Activated naive CD8-positive, alpha-beta T cell treated with anti-CD3 and anti-CD28 coated beads, Interleukin-2, amount 10 ng/mL, durations not matched to agents 7 days and 5 days (primary cell): Measurements from ENCODE around the gene KDM8. TPM values are rescaled to one million over a fixed set of nuclear protein-coding genes. Genes with fewer than 3 reads are reported as not detected.
A peak's percentile ranks its signal among the peaks of the same experiment; 100 is the strongest.

ENCODE experiments used
- ATAC-seq: fragments of 150-1000 bp; cut with Tn5 transposase; one replicate; pipeline ENCODE4 v1.10.0; 2021; ENCODE audit warnings: low read depth, moderate library complexity
- POLR2A ChIA-PET: fragments of 350-600 bp; sonication (Branson Sonifier 250); formaldehyde crosslinking; loops from one replicate; lab custom pipeline; 2021; ENCODE audit warnings: antibody characterized with exemption; lab: Charles Lee
- DNase-seq: peaks from one replicate; pipeline ENCODE4 v3.0.0; 2021
- H3K27ac Mint-ChIP-seq: one replicate; pipeline ENCODE4 v1.8.0; 2022; ENCODE audit warnings: mild to moderate bottlenecking, mixed read lengths
- H3K27me3 Mint-ChIP-seq: one replicate; pipeline ENCODE4 v1.8.0; 2022; ENCODE audit warnings: mild to moderate bottlenecking, moderate library complexity, mixed read lengths
- H3K36me3 Mint-ChIP-seq: one replicate; pipeline ENCODE4 v1.8.0; 2021; ENCODE audit warnings: mild to moderate bottlenecking, mixed read lengths
- H3K4me1 Mint-ChIP-seq: one replicate; pipeline ENCODE4 v1.8.0; 2021; ENCODE audit warnings: mixed read lengths
- H3K4me3 Mint-ChIP-seq: one replicate; pipeline ENCODE4 v1.8.0; 2022; ENCODE audit warnings: mild to moderate bottlenecking, moderate library complexity, mixed read lengths
- H3K9me3 Mint-ChIP-seq: one replicate; pipeline ENCODE4 v1.8.0; 2021; ENCODE audit warnings: mixed read lengths
- total RNA-seq, 2 experiments: library from RNA; stranded (reverse); gene quantifications; one replicate each; pipeline ENCODE4 v1.2.3, GENCODE V29; 2021

KDM8 gene
- total RNA-seq, 2 experiments from 2014 or later, result 20.1 to 21.8 TPM

DNA sequence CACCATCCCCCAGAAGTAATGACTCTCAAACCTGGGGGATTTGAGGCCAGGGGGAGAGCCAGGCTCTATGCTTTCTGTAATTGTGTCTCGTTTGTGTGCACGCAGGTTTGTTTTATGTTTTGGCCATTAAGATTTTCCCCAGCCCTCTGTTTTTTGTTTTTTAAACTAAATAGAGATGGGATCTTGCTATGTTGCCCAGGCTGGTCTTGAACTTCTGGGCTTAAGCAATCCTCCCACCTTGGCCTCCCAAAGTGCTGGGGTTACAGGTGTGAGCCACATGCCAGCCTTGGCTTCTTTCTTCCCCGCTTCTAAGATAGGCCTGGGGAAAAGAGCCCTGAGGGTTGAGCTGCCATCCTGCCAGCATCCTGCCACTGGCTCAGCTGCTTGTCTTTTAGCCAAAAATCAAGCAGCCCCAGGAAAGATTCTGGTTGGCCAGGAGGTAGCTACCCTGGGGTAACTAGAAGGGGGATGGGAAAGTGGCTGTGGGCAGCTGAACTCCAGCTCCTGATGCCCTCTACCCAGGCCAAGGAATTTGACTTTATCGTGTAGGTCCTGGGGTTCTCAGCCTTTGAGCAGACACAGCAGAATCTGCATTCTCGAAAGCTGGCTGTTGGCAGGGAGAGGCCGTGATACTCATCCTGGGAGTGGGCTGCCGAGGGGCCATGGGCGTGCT, 18.4 kb downstream of the KDM8 start:
- H3K4me1 Mint-ChIP-seq, result peaks cover 8% of the 10 kb centered on the region
- no peaks in the 10 kb centered on the region for H3K27me3 Mint-ChIP-seq
- H3K4me3 Mint-ChIP-seq, result no peak overlapping the region
- peaks cover 9% of the 10 kb centered on the region for H3K36me3 Mint-ChIP-seq
- POLR2A ChIA-PET, result interaction anchor here (1.3 to 1.9 kb wide), 2 partner anchors 7 to 18 kb away, joined by 3 to 5 read pairs; partner anchors contain the start of gene KDM8
- no peaks in the 10 kb centered on the region for H3K9me3 Mint-ChIP-seq
- DNase-seq, result no peak
- no peak overlapping the region for H3K27ac Mint-ChIP-seq
- no peak for ATAC-seq

- Mint-ChIP-seq H3K36me3 (peaks cover 9% of the 10 kb centered on the region), H3K4me1 (peaks cover 10% of the 10 kb centered on the region), H3K27ac (no peak overlapping the region)
These were observed 19.2 kb downstream of the KDM8 start for GRCh38 chr16:27222249-27223225.

DNA sequence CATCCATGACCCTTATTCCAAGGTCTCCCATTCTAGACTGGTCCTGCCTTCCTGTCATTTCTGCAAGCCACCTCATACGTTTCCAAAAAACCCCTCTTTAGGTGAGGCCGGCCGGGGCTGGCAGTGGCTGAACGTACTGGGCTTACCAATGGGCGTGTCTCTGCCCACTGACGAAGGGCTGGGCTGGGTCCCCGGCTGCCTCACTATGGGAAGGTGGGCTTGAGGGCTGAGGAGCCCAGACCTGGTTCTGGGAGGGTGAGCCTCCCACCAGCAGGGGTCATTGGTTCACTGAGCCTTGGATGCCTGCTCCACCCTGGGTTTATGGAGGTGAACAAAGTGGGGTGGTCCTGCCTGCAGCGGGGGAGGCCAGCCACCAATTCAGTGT, 19.9 kb downstream of the KDM8 start:
- H3K4me3 Mint-ChIP-seq, result no peak overlapping the region
- no peak overlapping the region for H3K27ac Mint-ChIP-seq
- POLR2A ChIA-PET, result interaction anchor here (1.3 kb wide), 1 partner anchor 9 kb away, joined by 3 read pairs; no protein-coding TSS in a partner anchor
- DNase-seq (no peak), ATAC-seq (no peak)
- peaks cover 10% of the 10 kb centered on the region for H3K4me1 Mint-ChIP-seq
- H3K36me3 Mint-ChIP-seq, result peaks cover 9% of the 10 kb centered on the region
- no peaks in the 10 kb centered on the region for H3K9me3 Mint-ChIP-seq
- no peaks in the 10 kb centered on the region for H3K27me3 Mint-ChIP-seq

More at GRCh38 chr16:27222249-27223225, 19.2 kb downstream of the KDM8 start:
- DNase-seq (no peak), ATAC-seq (no peak)
- POLR2A ChIA-PET, result interaction anchor here (1.3 kb wide), 1 partner anchor 8 kb away, joined by 3 read pairs; no protein-coding TSS in a partner anchor
- Mint-ChIP-seq H3K27me3 (no peaks in the 10 kb centered on the region), H3K4me3 (no peak overlapping the region), H3K9me3 (no peaks in the 10 kb centered on the region)

DNA sequence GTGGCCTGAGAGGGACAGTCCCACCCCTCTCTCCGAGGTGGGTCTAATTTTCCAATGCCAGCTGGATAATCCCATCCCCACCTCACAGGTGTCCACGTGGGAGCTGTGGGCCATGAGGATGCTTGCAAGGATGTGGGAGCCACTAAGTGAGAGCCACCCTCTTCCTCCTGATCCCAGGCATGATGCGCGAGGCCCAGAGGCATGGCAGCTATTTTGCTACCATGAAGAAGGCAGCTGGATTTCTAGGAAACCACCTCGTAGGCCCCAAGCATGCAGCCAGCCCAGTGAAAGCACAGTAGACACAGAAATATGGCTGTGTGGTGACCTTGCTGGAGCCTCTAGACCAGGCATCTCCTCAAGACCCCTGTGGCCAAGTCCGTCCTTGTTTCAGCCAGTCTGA, 20.4 kb downstream of the KDM8 start:
- POLR2A ChIA-PET, result interaction anchor here (0.9 to 1.4 kb wide), 2 partner anchors 12 to 20 kb away, joined by 3 to 5 read pairs; partner anchors contain the start of gene KDM8
- ATAC-seq, result no peak
- Mint-ChIP-seq H3K4me3 (no peak overlapping the region), H3K27me3 (no peaks in the 10 kb centered on the region), H3K27ac (peak overlapping the region; percentile 75), H3K4me1 (peaks cover 10% of the 10 kb centered on the region), H3K36me3 (peaks cover 9% of the 10 kb centered on the region), H3K9me3 (no peaks in the 10 kb centered on the region)
- DNase-seq, result no peak

DNA sequence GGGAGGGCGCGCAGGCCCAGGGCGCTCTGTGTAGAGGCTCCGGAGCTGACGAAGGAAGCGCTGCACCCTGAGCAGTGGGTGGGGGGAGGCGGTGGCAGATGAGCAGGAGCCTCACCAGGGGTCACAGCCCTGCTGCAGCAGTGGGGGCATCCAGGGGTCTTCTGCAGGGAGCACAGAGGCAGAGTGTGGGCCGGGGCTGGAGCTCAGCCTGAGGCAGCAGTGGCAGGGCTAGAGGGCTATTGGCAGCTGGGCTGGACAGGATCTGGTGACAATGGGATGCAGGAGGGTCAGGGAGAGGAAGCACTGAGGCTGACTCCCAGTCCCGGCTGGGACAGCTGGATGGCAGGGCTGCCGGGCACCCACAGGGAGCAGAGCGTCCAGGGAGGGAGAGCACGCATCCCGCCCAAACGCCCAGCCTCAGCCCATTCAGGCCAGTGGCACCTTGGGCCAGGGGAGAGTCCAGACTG, 21.0 kb downstream of the KDM8 start:
- Mint-ChIP-seq H3K9me3 (no peaks in the 10 kb centered on the region), H3K4me1 (peaks cover 15% of the 10 kb centered on the region), H3K27ac (peak overlapping the region; percentile 75), H3K27me3 (no peaks in the 10 kb centered on the region), H3K36me3 (peaks cover 15% of the 10 kb centered on the region), H3K4me3 (no peak overlapping the region)
- ATAC-seq, result no peak
- DNase-seq, result no peak
- POLR2A ChIA-PET, result interaction anchor here (0.9 to 1.4 kb wide), 3 partner anchors 11 to 45 kb away, joined by 3 to 8 read pairs (median 5); partner anchors contain the start of gene KDM8

DNA sequence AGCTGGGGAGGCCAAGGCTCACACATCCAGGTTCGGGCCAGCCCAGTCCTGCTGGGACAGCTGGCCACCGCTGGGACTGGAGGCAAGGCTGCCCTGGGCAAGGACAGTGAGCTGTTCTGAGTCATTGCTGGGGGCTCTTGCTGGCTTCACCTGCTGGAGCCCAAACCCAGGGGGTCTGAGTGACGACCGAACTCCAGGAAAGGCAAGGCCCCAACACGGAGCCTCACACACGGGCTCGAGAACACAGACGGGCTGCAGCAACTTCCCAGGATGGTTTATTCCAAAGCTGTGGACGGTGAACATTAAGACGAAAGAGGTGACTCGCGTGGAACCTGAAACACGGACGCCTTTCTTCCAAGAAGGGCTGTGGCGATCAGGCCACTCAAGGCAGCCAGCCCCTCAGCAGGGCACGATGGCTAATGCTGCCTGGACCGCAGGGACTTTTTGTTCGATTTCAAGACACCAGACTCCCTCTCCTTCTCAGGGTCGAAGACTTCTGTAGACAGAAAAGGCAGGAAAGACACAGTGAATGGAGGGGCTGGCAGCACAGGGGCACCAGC, 21.5 kb downstream of the KDM8 start:
- POLR2A ChIA-PET, result interaction anchor here (1.1 to 1.4 kb wide), 3 partner anchors 21 to 143 kb away, joined by 3 to 8 read pairs (median 3); partner anchors contain the start of gene KDM8
- H3K27me3 Mint-ChIP-seq, result no peaks in the 10 kb centered on the region
- peaks cover 17% of the 10 kb centered on the region for H3K4me1 Mint-ChIP-seq
- peaks cover 15% of the 10 kb centered on the region for H3K36me3 Mint-ChIP-seq
- H3K9me3 Mint-ChIP-seq, result no peaks in the 10 kb centered on the region
- H3K27ac Mint-ChIP-seq, result no peak overlapping the region
- no peak for DNase-seq
- ATAC-seq, result no peak
- H3K4me3 Mint-ChIP-seq, result no peak overlapping the region

- no peaks in the 10 kb centered on the region for H3K27me3 Mint-ChIP-seq
- ATAC-seq (no peak), DNase-seq (no peak)
- peaks cover 22% of the 10 kb centered on the region for H3K4me1 Mint-ChIP-seq
- H3K4me3 Mint-ChIP-seq, result no peak overlapping the region
- peak overlapping the region; percentile 79 for H3K27ac Mint-ChIP-seq
- H3K9me3 Mint-ChIP-seq, result no peaks in the 10 kb centered on the region
- H3K36me3 Mint-ChIP-seq, result peaks cover 18% of the 10 kb centered on the region
- POLR2A ChIA-PET, result interaction anchor here (0.6 to 1.3 kb wide), 4 partner anchors 23 to 142 kb away, joined by 3 to 8 read pairs (median 4); no protein-coding TSS in a partner anchor
These were observed 22.4 kb downstream of the KDM8 start for GRCh38 chr16:27225536-27226360.

GRCh38 chr16:27226476-27226875, 23.1 kb downstream of the KDM8 start:
- POLR2A ChIA-PET, result interaction anchor here (1.1 kb wide), 2 partner anchors 45 to 103 kb away, joined by 3 read pairs; no protein-coding TSS in a partner anchor
- DNase-seq (no peak), ATAC-seq (no peak)
- Mint-ChIP-seq H3K27me3 (no peaks in the 10 kb centered on the region), H3K27ac (peak overlapping the region; percentile 79), H3K9me3 (no peaks in the 10 kb centered on the region), H3K4me1 (peaks cover 29% of the 10 kb centered on the region), H3K36me3 (peaks cover 21% of the 10 kb centered on the region), H3K4me3 (no peak overlapping the region)

DNA sequence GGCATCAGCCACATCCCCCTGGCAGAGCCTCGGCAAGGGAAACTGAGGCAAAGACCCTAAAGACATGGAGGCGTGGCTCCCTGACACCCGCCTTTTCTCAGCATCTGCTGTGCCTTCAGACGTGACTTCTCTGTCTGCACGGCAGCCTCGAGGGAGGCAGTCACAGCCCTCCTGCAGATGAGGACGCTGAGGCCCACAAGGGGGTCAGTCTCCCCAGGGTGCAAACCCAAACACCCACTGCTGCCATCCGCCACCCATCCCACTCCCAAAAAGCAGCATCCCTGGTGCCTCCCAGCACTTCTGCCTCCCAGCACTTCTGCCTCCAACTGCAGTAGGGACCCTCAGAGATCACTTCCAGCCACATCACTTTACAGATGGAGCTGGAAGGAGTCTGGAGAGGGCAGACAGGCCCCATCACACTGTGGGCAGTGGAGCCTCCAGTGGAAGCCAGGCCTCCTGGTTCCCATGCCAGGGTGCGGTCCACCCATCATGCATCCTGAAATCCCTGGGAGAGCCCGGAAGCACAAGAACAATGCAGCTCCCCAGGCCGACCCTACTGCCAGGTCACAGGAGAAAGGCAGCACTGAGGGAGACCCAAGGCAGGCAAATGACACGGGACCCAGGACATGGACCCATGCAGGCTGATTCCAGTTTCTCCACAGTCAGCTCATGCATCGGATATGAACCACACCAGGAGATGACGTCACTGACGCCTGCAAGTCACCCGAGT, 23.8 kb downstream of the KDM8 start:
- H3K27ac Mint-ChIP-seq, result peak overlapping the region; percentile 17
- POLR2A ChIA-PET, result interaction anchor here (1.1 to 1.4 kb wide), 2 partner anchors 102 to 139 kb away, joined by 3 read pairs; no protein-coding TSS in a partner anchor

DNA sequence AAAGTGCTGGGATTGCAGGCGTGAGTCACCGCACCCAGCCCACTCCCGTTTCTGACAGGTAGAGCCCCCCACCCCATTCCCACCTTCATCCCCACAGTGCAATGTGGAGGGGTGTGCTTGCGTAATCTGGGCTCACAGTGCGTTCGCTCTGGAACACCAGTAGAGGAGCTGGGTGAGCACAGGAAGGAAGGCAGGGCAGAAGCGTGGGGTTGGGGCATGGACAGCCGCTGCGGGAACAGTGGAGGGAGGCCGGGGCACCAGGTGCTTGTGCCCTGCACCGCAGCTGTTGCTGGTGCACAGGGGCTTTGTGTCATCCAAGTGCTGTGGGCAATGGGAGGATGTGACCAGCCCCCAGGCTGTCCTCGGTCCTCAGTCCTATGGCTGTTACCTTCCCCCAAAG, 24.7 kb downstream of the KDM8 start:
- H3K27ac Mint-ChIP-seq, result no peak overlapping the region

More for the DNA sequence above, 23.8 kb downstream of the KDM8 start:
- H3K4me1 Mint-ChIP-seq, result peaks cover 36% of the 10 kb centered on the region
- H3K36me3 Mint-ChIP-seq, result peaks cover 21% of the 10 kb centered on the region
- ATAC-seq, result no peak
- DNase-seq, result no peak
- no peak overlapping the region for H3K4me3 Mint-ChIP-seq
- H3K9me3 Mint-ChIP-seq, result no peaks in the 10 kb centered on the region
- H3K27me3 Mint-ChIP-seq, result no peaks in the 10 kb centered on the region

DNA sequence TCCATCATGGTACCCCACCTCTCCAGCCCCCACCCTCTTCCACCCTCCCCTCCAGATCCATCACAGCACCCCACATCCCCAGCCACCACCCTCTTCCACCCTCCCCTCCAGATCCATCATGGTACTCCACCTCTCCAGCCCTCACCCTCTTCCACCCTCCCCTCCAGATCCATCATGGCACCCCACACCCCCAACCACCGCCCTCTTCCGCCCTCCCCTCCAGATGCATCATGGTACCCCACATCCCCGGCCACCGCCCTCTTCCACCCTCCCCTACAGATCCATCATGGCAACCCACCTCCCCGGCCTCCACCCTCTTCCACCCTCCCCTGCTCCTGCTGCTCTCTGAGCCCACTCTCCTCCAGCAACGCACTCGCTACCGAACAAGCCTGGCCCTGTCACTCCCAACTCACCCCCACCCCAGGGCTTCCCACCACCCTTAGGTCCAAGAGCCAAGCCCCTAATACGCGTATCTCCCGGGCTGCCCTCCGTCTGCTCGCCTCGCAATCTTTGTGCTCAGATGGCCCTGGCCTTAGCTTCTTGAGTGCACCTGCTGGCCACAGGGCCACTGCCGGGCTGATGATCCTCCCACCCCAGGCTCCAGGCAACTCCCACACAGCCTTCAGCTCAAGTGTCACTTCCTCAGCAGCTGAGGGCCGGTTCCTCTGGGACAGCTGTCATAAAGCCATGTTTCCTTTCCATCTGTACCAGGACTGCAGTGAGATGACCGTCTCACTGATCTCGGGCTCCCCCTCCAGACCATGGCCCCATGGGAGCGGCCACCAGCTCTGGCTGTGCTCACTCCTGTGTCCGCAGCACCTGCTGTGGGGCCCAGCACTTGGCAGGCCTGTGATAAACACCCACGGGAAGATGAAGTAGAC, 25.5 kb downstream of the KDM8 start:
- H3K4me3 Mint-ChIP-seq, result no peak overlapping the region
- POLR2A ChIA-PET, result interaction anchor here (1.4 to 3.8 kb wide), 4 partner anchors 18 to 138 kb away, joined by 3 to 35 read pairs (median 12); partner anchors contain the start of gene KDM8
- H3K4me1 Mint-ChIP-seq, result peaks cover 52% of the 10 kb centered on the region
- ATAC-seq (no peak), DNase-seq (no peak)
- H3K27ac Mint-ChIP-seq, result peak overlapping the region; percentile 76
- no peaks in the 10 kb centered on the region for H3K9me3 Mint-ChIP-seq
- H3K36me3 Mint-ChIP-seq, result peaks cover 23% of the 10 kb centered on the region
- H3K27me3 Mint-ChIP-seq, result no peaks in the 10 kb centered on the region

More for the DNA sequence above, 24.7 kb downstream of the KDM8 start:
- peaks cover 45% of the 10 kb centered on the region for H3K4me1 Mint-ChIP-seq
- peaks cover 23% of the 10 kb centered on the region for H3K36me3 Mint-ChIP-seq
- no peak for ATAC-seq
- no peak overlapping the region for H3K4me3 Mint-ChIP-seq
- POLR2A ChIA-PET, result interaction anchor here (1.4 kb wide), 1 partner anchor 138 kb away, joined by 3 read pairs; no protein-coding TSS in a partner anchor
- H3K27me3 Mint-ChIP-seq, result no peaks in the 10 kb centered on the region
- DNase-seq, result no peak
- H3K9me3 Mint-ChIP-seq, result no peaks in the 10 kb centered on the region
